Cardiac septum (tissue), 1 donor: Measurements from ENCODE around the gene CBY2. TPM values are rescaled to one million over a fixed set of nuclear protein-coding genes. Genes with fewer than 3 reads are reported as not detected.
"Not testable (repeated sequence)": the region's sequence is repeated elsewhere in the genome, so short reads cannot be mapped to it uniquely, and the experiment has no call there.

Experiments
- DNase-seq: peaks from one replicate; pipeline ENCODE4 v3.0.0-alpha.2; 2020; ENCODE audit warnings: low spot score
- intact Hi-C: fragments of 100-400 bp; cut with DNase I; formaldehyde crosslinking; loops from one replicate; pipeline ENCODE4 v1.14.0; 2022
- long read RNA-seq: library from polyadenylated mRNA; unstranded; transcript quantifications from one replicate; pipeline ENCODE4 v2.0.0, GENCODE V29; 2021
- total RNA-seq: library from RNA; stranded (reverse); fragmentation: NEBNext Ultra II Directional; extraction: Animal tissue kit (Norgen Biotek cat#: 25700); gene quantifications from one replicate; pipeline ENCODE4 v1.2.1, GENCODE V29; 2021
- donor health status: DM: no; HTN: no; CAD: no.

Gene CBY2, protein sequence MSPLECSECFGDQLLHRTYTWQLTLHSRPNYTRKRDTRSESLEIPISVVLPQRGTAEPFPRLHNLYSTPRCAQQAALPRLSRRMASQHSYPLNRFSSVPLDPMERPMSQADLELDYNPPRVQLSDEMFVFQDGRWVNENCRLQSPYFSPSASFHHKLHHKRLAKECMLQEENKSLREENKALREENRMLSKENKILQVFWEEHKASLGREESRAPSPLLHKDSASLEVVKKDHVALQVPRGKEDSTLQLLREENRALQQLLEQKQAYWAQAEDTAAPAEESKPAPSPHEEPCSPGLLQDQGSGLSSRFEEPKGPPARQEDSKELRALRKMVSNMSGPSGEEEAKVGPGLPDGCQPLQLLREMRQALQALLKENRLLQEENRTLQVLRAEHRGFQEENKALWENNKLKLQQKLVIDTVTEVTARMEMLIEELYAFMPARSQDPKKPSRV
- total RNA-seq: not detected
- long read RNA-seq: 0 reads

DNA sequence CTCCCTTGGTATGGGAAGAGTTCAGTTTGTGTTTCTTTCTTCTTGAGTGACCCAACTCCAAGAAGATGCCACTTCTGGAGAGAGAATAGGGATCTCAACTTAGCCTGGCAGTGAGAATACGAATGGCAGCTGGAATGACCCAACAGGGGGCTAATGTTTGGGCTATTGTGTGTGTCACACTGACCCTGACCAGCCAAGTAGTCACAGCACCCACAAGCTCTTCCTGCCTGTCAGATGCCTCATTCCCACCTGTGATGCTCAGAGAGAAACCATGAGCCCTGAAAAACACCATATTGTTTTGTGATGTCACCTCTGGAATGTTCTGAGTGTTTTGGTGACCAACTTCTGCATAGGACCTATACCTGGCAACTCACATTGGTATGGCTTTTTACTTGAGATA is at the start of gene CBY2:
Gene CBY2, plus strand, starts transcription at position 233 of the 400 bp plus-strand sequence. Its CDS starts 71 bp downstream, at position 304.
- no peak for DNase-seq
- intact Hi-C loops: no loop called here

DNA sequence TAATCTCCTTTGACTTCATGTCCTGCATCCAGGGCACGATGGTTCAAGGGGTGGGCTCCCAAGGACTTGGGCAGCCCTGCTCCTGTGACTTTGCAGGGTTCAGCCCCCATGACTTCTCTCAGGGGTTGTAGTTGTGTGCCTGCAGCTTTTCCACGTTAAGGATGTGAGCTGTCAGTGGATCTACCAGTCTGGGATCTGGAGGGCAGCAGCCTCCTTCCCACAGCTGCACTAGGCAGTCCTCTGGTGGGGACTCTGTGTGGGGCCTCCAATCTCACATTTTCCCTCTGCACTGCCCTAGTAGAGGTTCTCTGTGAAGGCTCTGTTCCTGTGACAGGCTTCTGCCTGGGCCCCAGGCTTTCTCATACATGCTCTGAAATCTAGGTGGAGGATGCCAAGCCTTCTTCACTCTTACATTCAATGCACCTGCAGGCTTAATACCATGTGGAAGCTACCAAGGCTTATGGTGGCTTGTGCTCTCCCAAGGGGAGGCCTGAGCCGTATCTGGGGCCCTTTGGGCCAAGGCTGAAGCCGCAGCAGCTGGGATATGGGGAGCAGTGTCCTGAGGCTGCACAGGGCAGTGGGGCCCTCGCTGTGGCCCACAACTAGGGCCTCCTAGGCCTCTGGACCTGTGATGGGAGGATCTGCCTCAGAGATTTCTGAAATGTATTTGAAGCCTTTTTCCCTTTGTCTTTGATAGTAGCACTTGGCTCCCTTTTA is 47.3 kb upstream of the CBY2 start:
- intact Hi-C loops: no loop called here
- DNase-seq: no peak

DNA sequence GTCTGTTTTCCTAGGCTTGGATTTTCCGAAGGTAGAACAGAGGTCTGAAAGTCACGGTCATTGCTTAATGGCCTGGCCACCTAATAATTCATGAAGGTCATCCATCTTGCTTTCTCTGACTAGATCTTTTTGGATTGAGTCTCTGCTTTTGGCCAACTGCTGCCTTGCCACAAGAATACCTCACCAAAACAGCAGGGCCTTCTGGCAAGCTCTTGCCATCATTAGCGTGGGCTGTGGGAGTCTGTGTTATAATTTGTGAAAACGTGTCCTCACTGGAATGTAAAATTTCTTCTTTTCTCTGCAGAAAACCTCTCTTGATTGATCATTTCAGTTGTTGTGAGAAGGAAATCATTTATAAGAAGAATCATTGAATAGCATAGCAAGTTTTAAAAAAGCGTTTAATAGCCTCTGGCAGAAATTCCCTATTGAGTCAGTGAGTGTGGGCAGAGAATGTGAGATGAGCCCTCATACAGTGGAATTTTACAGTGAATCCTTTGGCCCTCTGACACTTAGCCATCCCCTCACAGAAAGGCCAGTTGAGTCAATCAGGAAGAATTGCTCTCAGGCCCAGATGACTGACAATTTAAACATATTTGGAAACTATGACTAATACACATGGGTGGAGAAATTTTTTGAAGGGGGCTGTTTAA is 43.4 kb upstream of the CBY2 start:
- no peak for DNase-seq
- intact Hi-C loops: no loop called here

DNA sequence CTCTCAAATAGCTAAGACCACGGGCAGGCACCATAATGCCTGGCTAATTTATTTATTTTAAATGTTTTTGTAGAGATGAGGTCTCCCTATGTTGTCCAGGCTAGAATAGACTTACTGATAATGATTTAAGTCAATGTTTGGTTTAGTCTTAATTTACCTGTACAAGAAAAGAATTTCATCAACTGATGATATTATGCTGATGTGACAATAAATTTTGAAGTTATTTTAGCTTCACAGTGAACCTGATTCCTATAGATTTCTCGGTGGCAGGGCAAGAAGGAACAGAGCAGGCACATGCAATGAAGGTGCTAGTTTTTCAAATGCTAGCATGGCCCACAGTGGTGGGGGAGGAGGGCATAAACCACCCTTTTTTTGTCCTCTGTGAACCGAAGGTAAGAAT is 42.6 kb upstream of the CBY2 start:
- no peak for DNase-seq
- intact Hi-C loops: no loop called here

DNA sequence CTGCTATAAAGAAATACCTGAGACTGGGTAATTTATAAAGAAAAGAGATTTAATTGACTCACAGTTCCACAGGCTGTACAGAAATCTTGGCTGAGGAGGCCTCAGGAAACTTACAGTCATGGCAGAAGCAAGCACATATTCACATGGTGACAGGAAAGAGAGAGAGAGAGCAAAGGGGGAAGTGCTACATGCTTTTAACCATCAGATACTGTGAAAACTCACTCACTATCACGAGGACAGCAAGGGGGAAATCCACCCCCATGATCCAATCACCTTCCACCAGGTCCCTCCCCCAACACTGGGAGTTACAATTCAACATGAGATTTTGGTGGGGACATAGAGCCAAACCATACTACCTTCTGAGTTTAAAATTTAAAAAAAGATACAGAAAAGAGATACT is 41.7 kb upstream of the CBY2 start:
- DNase-seq, intact Hi-C loops: not testable (repeated sequence)

DNA sequence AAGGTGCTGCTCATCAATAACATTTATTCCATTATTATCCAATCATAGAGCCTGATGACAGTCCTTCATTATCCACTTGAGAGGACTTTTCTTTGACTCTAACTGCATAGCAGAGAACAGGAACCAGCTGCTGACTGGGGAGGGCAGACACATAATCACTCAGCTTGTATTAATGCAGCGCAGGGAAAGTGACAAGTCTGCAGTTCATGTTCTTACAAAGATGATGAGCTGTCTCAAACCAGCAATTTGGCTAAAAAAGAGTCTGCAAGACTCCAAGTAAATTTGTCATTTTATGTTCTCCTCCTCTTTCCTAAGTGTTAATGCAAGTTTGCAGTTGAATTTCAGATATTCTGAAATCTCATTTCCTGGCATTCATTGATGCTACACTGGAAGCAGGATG is 40.0 kb upstream of the CBY2 start:
- intact Hi-C loops: no loop called here
- DNase-seq: no peak

DNA sequence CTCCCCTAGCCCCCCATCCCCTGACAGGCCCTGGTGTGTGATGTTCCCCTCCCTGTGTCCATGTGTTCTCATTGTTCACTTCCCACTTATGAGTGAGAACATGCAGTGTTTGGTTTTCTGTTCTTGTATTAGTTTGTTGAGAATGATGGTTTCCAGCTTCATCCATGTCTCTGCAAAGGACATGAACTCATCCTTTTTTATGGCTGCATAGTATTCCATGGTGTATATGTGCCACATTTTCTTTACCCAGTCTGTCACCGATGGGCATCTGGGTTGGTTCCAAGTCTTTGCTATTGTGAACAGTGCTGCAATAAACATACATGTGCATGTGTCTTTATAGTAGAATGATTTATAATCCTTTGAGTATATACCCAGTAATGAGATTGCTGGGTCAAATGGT is 39.2 kb upstream of the CBY2 start:
- intact Hi-C loops: not testable (repeated sequence)

DNA sequence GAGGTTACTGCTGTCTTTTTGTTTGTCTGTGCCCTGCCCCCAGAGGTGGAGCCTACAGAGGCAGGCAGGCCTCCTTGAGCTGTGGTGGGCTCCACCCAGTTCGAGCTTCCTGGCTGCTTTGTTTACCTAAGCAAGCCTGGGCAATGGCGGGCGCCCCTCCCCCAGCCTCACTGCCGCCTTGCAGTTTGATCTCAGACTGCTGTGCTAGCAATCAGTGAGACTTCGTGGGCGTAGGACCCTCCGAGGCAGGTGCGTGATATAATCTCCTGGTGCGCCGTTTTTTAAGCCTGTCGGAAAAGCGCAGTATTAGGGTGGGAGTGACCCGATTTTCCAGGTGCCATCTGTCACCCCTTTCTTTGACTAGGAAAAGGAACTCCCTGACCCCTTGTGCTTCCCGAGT is 32.5 kb upstream of the CBY2 start:
- intact Hi-C loops, DNase-seq: not testable (repeated sequence)

More for the DNA sequence above, 39.2 kb upstream of the CBY2 start:
- not testable (repeated sequence) for DNase-seq

DNA sequence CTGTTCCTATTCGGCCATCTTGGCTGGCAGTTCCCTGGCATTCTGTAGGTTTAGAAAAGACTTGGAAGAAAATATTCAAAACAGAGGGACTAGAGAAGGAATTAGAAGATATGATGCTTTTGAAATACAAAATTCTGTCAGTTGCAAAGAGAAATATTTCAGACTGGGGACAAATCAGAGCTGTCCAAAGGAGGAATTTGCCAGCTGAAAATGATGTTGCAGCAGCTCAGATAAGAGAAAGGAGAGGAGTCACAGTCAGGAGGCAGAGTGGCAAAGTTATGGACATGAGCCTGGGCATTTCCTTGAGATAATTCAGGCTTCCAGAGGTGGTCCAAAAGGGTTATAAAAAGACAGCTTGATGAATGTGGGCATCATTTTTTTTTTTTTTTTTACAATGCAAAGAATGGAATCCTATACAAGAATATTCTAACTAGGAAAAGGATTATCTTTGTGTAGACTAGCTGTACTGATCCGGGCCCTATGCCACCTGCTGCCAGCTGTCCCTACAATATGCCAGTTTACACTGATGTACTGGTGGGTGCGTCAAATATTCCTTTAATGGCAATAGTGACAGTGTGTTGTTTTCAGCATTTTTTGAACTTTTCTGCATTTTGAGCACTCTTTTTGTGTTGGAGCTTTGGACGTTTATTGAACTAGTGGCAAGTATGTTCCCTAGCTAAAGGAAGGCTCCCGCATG is 31.8 kb upstream of the CBY2 start:
- intact Hi-C loops: no loop called here
- no peak for DNase-seq

DNA sequence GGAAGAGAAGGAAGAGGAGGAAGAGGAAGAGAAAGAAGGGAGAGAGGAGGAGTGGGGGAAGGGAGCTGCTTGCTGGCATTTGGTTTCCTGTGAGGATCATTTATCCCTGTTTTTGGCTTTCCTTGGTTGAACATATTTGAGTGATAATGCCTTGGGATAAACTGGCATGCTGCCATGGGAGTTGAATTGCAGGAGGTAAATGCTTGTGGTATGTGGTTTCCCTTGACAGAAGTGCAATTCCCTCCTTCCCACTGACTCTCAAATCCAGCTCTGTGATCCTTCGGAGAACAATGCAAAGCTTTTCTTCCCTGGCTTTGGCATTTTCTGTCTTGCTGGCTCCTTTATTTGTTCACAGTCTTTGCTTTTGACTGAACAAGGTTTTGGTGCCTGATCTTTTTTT is 27.2 kb upstream of the CBY2 start:
- no peak for DNase-seq
- intact Hi-C loops: no loop called here

DNA sequence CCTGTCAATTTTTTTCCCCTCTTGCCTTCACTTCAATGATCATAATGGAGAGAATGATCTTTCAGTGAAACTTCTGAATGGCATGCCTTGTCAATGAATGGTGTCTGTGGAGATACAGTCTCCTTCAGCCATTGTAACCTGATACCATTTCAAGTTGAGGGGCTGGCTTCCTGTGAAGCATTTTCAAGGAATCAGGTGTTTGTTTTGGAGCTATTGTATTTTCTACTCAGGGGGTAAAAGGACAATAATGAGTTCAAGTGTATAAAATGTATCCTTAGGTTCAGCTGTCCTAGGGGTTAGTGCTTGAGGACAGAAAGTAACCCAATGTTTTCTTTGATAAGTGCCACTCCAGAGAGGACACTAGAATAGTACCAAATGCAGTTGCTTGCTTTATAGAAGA is 23.8 kb upstream of the CBY2 start:
- intact Hi-C loops: no loop called here
- DNase-seq: no peak

DNA sequence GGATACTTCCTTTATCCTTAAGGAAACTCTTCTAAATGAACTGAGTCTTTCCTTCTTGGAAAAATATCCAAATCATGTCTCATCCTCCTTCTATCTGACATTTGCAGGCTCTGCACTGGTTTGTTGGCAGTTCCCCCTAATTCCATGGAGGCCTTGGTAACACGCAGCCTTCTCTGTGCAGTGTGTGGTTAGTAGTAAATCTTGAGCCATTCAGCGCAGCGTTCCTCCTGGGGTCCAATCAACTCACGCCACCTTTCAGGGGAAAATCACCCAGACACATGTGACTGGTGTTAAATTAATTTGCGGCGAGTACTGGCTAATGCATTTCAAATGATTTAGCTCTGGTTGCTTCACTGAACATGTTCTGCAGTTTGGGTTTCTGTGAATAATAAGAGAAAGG is 21.0 kb upstream of the CBY2 start:
- DNase-seq: no peak
- intact Hi-C loops: no loop called here

DNA sequence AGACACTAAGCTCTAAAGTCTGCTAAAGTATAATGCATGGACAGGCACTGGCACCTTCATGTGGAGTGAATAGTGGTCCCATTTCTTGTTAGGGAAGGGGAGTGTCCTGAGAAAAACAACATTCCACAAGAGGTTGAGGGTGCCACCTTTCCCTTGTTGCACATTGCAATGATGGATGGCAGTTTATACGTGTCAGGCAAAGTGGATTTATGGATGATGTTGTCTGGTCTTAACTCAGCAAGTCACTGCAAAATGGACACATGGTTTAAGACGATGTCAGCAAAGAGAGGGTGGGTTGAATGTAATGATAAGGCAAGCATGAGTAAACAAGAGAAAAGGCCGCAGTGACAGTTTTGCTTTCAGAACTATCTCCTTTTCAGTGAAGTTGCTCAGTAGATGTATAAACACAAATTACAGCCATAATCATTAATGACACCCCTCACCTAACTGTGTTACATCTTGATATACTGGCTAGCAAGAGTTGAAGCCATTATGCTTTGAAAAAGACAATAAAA is 19.6 kb upstream of the CBY2 start:
- DNase-seq: no peak

DNA sequence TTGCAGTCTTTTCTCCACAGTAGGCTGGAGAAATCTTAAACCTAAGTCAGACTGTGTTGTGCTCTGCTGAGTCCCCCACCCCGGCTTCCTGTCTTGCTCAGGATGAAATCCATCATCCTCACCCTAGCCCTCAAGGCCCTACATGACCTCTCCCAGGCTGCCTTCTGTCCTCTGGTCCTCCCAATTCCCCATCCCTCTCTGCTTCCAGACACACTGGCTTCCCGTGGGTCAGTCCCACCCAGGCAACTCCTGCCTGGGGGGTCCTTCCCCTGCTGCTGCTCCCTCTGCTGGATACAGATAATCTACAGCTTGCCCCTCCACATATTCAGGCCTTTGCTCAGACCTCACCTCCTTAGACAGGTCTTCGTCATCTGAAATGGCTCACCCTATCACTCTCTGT is 18.4 kb upstream of the CBY2 start:
- no peak for DNase-seq
- intact Hi-C loops: no loop called here

More for the DNA sequence above, 19.6 kb upstream of the CBY2 start:
- intact Hi-C loops: no loop called here

DNA sequence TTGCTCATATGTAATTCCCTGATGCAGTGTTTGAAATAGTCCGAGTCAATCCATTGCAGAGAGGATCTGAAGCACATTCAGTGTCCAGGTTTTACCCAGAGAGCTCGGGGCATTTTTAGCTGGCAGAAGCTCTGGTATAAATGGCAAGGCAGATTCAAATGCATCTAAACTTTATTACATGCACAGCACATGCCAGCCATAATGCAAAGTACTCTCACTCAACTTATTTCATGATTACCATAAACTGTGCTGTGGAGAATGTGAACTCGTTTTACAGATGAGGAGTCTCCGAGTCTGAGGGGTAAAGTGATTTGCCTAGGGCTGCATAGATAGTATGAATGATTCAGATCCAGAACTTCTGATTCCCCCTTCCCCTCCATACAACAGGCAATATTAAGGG is 13.5 kb upstream of the CBY2 start:
- intact Hi-C loops: no loop called here
- no peak for DNase-seq

DNA sequence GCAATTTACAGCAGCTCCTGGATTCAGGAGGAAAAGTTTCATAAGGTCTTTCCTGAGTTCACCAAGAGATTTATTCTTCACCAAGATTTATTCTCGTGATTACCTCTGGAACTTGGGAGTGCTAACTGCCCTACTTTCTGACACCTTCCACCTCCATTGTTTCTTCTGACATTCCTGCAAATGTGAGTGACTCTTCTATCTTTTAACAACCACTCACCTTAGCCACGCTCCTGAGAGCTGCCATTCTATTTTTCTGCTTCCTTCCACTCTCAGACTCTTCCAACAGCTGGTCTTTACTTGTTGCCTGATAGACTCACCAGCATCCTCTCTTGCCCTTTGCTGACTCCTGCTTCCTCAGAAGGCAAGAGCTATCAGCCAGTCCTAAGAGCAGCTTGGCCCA is 11.5 kb upstream of the CBY2 start:
- intact Hi-C loops: no loop called here
- no peak for DNase-seq

DNA sequence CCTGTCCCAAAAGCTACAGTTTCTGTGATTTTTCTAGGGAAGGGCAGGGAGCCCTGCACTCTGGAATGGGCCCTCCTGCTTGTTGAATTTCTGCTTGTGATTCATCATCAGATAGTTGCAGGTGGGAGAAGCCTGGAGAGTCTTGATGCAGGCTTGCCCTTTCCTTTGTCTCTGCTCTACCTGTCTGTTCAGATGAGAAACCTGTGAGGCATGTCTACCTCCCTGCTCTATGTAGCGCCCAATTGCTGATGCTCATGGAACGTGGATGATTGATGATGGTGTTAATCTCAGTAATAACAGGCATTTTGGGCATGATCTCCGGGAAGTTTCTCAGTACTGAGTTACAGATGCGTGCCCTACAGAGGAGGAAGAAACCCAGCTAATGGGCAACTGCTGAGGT is 10.9 kb upstream of the CBY2 start:
- DNase-seq: no peak

DNA sequence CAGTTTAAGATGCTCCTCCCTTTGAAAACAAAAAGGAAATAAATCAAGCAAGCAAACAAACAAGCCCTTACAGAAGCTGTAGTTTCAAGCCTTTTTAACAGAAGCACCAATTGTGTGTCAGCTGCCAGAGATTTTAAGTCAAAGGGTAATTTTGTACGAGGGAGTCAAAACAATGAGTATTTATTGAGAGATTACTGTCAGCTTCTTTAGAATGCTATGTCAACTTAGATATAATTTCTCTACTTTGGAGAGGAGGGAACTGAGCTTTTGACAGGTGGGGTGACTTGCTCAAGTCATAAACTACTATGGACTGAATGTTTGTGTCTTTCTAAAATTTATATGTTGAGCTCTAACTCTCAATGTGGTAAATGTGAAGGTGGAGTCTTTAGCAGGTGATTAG is 10.5 kb upstream of the CBY2 start:
- DNase-seq: no peak
- intact Hi-C loops: no loop called here

More for the DNA sequence above, 10.9 kb upstream of the CBY2 start:
- intact Hi-C loops: no loop called here

DNA sequence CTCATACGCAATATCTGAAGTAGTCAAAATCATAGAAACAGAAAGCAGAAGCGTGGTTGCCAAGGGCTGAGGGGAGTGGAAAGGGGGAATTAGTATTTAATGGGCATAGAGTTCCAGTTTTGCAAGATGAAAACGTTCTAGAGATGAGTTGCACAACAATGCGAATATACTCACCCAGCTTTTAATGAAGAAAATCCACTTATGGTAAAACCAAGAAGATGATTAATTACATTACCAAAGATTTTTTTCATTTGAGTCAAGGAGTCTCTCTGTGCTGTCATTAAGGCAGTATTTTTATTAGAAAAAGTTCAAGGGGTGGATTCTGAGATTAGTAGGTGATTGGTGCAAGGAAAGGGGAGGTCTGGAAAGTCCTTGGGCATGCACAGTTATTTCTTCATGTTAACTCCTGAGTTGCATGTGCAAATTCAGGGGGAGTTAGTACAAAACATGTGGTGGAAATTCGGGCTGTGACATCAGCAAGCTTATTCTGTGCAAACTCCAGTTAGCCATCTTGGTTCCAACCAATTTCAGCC is 6.9 kb upstream of the CBY2 start:
- no peak for DNase-seq
- intact Hi-C loops: no loop called here
